Non-pigmented ciliary epithelial cell (primary cell): ENCODE results near the gene AGPAT4.
"Not testable (repeated sequence)": the region's sequence is repeated elsewhere in the genome, so short reads cannot be mapped to it uniquely, and the experiment has no call there.

ENCODE experiments used
- DNase-seq: peaks from one replicate; pipeline ENCODE4 v3.0.0-alpha.2; 2010; ENCODE audit warnings: low read depth

AGPAT4 gene

GRCh38 chr6:161200610-161201370 is 73.1 kb downstream of the AGPAT4 start:
- no peak for DNase-seq

GRCh38 chr6:161199850-161200249 is 74.0 kb downstream of the AGPAT4 start:
- DNase-seq = no peak

- DNase-seq = no peak
Measured at GRCh38 chr6:161198783-161199460, 74.9 kb downstream of the AGPAT4 start.

GRCh38 chr6:161198176-161198575 is 75.7 kb downstream of the AGPAT4 start:
- no peak for DNase-seq

GRCh38 chr6:161195386-161195785 is 78.5 kb downstream of the AGPAT4 start:
- DNase-seq = no peak

GRCh38 chr6:161194374-161194773 is 79.5 kb downstream of the AGPAT4 start:
- no peak for DNase-seq

- no peak for DNase-seq
Measured at GRCh38 chr6:161192636-161193411, 81.0 kb downstream of the AGPAT4 start.

- DNase-seq = no peak
Measured at GRCh38 chr6:161191671-161192070, 82.2 kb downstream of the AGPAT4 start.

- DNase-seq = no peak
Measured at GRCh38 chr6:161191007-161191406, 82.9 kb downstream of the AGPAT4 start.

- no peak for DNase-seq
Measured at GRCh38 chr6:161189891-161190290, 84.0 kb downstream of the AGPAT4 start.

GRCh38 chr6:161188547-161189465 is 85.1 kb downstream of the AGPAT4 start:
- DNase-seq = no peak

GRCh38 chr6:161186173-161186769 is 87.6 kb downstream of the AGPAT4 start:
- DNase-seq = peak; percentile 83

GRCh38 chr6:161181121-161181520 is 92.7 kb downstream of the AGPAT4 start:
- no peak for DNase-seq

- DNase-seq = not testable (repeated sequence)
Measured at GRCh38 chr6:161178155-161178554, 95.7 kb downstream of the AGPAT4 start.

- not testable (repeated sequence) for DNase-seq
Measured at GRCh38 chr6:161176428-161176827, 97.4 kb downstream of the AGPAT4 start.

- not testable (repeated sequence) for DNase-seq
Measured at GRCh38 chr6:161172769-161173168, 101.1 kb downstream of the AGPAT4 start.

GRCh38 chr6:161171207-161171606 is 102.7 kb downstream of the AGPAT4 start:
- DNase-seq = no peak

- peak; percentile 59 for DNase-seq
Measured at GRCh38 chr6:161169696-161170095, 104.2 kb downstream of the AGPAT4 start.

GRCh38 chr6:161169035-161169434 is 104.8 kb downstream of the AGPAT4 start:
- no peak for DNase-seq

GRCh38 chr6:161168281-161168891 is 105.5 kb downstream of the AGPAT4 start:
- DNase-seq = peak; percentile 96

GRCh38 chr6:161166677-161167076 is 107.2 kb downstream of the AGPAT4 start:
- DNase-seq = no peak
